NCI-H1092 (cell line): ENCODE data around the gene VPS35.
"Not testable (repeated sequence)": the region's sequence is repeated elsewhere in the genome, so short reads cannot be mapped to it uniquely, and the experiment has no call there.

ENCODE experiments used
- DNase-seq: peaks from one replicate; lab custom pipeline; 2025; lab: John Stamatoyannopoulos, UW

Gene VPS35

DNA sequence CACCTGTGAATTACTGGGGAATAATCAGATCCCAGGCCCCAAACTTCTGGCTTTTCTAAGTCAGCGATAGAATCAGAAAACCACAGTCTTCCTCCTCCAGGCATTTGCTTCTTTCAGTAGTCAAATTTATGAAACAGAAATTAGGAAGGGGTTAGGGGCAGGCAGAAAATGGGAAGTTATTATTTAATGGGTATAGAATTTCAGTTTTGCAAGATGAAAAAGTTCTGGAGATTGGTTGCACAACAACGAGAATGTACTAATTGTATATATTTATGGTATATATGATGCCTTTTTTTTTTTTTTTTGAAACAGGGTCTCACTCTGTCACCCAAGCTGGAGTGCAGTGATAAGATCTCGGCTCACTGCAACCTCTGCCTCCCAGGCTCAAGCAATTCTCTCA, 23.9 kb upstream of the VPS35 start:
- DNase-seq, result no peak

DNA sequence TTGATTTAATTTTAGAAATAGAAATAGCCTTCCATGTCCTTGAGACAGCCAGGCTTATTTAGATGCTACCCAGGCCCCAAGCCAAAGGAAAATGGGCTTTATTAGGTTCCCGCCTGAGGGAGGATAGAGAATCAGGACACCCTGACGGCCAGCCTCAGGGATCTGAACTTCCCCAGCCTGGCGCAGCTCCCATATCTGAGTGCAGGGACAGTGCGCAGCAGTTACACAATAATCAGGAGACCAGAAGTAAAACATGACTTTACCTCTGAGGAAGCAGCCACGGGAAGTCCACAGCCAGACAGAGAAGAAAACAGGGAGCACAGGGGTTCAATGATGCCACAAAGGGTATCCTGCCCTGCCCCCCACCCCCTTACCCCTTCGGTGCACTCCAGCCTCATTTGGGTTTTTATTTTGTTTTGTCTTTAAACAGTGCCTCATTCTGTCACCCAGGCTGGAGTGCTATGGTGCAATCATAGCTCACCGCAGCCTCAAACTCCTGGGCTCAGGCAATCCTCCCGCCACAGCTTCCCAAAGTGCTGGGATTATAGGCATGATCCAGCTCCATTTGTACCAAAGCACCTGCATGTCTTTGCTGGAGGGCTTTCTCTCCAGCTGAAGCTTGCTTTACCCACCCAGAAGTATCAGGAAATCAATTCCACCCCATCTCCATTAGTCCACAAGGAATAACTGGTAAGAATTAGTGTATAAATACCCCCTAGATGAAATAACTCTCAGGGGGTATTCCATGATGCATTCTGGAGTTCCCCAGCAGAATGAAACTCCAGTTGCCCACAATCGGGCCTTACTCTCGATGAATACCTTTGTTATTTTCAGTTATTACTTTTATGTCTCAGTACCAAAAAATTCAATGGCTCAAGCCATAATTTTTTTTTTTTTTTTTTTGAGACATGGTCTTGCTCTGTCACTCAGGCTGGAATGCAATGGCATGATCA, 22.4 kb upstream of the VPS35 start:
- no peak for DNase-seq

- DNase-seq, result no peak
These were observed 20.6 kb upstream of the VPS35 start for GRCh38 chr16:46709469-46710005.

DNA sequence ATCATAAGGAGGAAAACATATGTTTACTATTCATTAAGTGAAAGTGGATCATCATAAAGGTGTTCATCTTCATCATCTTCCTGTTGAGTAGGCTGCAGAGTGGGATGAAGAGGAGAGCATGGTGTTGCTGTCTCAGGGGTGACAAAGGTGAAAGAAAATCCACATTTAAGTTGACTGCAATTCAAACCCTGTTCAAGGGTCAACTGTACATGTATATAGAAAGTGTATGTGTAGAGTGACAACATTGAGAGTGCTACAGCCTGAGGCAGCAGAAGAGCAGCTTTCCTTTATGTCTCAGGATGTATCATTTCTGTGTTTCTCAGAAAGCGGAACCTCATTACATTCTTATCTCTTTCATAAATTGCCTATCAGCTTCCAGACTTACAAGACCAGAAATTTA, 17.7 kb upstream of the VPS35 start:
- no peak for DNase-seq

- no peak for DNase-seq
These were observed 13.1 kb upstream of the VPS35 start for GRCh38 chr16:46702030-46702429.

DNA sequence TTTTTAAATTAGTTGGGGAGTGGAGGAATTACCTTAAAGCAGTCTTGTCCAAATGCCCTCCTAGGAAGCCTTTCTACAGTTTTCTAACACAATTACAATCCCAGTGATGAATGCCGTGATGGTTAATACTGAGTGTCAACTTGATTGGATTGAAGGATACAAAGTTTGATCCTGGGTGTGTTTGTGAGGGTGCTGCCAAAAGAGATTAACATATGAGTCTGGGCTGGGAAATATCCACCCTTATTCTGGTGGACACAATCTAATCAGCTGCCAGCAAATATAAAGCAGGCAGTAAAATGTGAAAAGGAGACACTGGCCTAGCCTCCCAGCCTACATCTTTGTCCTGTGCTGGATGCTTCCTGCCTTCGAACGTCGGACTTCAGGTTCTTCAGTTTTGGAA, 12.6 kb upstream of the VPS35 start:
- no peak for DNase-seq

- DNase-seq, result no peak
These were observed 11.1 kb upstream of the VPS35 start for GRCh38 chr16:46700048-46700447.

DNA sequence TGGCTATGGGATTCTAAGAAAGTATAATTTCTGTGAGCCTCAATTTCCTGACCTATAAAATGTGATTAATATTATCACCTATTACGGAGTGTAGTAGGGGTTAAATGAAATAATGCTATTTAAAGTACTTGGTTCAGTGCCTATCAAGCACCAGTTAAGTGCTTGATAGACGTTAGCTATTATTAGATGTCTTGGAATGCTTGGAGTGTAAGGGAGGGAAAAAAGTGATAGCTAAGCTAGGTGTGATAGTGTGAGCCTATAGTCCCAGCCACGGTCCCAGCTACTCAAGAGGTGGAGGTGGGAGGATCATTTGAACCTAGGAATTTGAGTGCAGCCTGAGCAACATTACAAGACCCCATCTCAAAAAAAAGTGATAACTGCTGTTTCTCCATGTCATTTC, 8.0 kb upstream of the VPS35 start:
- no peak for DNase-seq

DNA sequence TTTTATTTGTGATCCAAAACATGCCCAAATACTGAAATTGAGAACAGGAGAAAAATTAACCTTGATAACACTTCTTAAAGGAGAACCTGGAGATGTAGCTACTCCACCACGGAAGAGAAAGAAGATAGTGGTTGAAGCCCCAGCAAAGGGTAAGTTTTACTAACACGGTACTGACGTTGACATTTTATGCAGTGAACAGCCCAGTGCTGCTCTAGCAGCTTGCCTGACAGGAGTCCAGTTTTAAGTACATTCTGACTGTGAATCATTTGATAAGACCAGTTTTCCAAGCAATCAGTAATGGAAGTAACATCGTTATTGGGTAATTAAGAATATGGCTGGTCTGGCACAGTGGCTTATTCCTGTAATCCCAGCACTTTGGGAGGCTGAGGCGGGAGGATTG, 7.0 kb upstream of the VPS35 start:
- DNase-seq, result no peak

DNA sequence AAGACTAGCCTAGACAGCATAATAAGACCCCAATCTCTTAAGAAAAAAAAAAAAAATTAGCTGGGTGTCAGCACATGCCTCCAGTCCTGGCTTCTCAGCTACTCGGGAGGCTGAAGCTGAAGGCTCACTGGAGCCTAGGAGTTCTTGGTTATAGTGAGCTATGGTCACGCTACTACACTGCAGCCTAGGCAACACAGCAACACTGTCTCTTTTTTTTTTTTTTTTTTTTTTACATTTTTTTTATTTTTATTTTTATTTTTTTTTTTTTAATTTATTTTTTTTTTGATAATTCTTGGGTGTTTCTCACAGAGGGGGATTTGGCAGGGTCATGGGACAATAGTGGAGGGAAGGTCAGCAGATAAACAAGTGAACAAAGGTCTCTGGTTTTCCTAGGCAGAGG, 4.6 kb upstream of the VPS35 start:
- no peak for DNase-seq

DNA sequence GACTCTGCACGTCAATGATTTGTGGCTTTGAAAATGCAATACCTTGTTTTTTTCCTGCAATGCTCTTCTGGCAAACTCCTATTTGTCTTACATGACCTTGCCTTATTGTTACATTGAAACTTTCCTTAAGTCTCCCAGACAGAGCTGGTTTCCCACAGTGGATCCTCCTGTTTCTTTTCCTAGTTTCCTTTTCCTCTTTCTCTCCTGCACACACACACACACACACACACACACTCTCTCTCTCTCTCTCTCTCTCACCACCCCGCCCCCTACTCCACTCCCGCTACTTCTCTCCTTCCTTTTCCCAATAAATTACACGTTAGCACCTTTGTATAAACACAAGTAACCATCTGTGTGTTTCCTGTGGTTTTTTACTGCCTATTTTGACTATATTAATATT, 2.7 kb upstream of the VPS35 start:
- no peak for DNase-seq

- DNase-seq, result no peak
These were observed 1.6 kb upstream of the VPS35 start for GRCh38 chr16:46690281-46691178.

DNA sequence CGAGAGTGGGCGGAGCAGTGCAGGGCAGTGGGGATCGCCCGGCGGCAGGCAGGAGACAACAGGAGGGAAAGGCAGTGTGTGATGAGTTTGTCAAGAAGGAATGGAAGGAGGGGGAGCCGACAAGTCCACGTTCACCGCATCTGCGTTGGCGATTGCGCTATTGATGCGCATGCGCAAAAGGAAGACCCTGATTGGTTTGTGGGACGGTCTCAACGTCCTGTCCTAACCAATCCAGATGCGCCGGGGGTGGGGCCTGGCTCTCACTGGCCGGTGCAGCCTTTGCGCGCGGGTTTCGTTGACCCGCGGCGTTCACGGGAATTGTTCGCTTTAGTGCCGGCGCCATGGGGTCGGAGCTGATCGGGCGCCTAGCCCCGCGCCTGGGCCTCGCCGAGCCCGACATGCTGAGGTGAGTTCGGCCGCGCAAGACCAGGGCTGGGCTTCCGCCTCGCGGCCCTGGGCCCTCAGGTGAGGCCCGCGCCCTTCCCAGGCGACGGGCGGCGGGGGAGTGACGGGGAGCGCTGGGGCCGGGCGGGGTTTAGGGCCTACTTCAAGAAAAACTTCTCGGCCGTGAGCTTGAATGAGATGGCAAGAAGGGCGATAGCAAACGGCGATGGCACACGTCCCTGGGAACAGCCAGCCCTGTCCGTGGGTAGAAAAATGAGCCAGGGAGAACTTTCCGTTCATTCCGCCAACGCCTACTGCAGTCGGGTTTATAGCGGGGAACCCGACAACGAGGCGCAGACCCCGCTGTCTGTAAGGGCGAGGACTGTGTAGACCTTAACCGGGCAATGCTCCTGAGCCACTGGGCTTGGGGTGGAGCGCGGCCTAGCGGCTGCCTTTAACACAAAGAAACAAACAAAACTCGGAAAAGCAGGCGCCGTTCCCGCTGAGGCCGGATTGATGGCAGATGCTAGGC, 645 bp upstream of the VPS35 start, which contains the start of gene ORC6:
Gene ORC6, plus strand, starts transcription at position 295 of the 916 bp plus-strand sequence. Its CDS starts 47 bp downstream, at position 342.
- peak; percentile 97 for DNase-seq

DNA sequence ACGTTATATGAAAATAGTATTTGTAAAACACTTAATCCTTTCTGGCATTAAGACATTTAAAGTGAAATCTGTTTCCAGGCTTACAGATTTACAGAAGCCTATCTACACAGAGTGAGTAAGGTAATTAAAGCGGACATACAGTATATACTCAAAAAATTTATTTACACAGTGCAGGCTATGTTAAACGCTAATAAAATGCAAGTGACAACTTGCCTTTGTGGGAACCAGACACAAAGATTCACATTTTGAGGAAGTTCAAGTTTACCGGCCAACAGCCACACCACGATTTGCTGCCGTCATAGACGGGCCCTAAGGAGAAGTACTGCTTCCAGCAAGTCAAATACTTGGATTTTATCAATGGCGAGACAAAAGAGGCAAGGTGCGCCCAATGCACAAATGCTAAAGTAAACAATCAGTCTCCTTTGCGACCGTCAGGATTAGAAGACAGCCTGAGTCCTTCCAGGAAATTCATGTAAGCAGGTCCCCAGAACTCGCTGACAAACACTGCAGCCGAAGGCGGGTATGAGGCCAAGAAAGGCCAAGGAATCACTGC, 801 bp downstream of the VPS35 start:
- no peak for DNase-seq

- DNase-seq, result no peak
These were observed 1.5 kb downstream of the VPS35 start for GRCh38 chr16:46687486-46687885.

GRCh38 chr16:46686815-46687473, 2.0 kb downstream of the VPS35 start:
- DNase-seq, result no peak

GRCh38 chr16:46681867-46682266, 7.1 kb downstream of the VPS35 start:
- not testable (repeated sequence) for DNase-seq

- not testable (repeated sequence) for DNase-seq
These were observed 11.0 kb downstream of the VPS35 start for GRCh38 chr16:46677943-46678342.

- DNase-seq, result peak; percentile 22
These were observed 15.5 kb downstream of the VPS35 start for GRCh38 chr16:46673320-46674013.

GRCh38 chr16:46662123-46662522, 26.9 kb downstream of the VPS35 start:
- DNase-seq, result no peak
